GF-D8 (cell line): ENCODE data around the gene PNMA6E.
A peak's percentile ranks its signal among the peaks of the same experiment; 100 is the strongest.

ENCODE experiments used
- DNase-seq: peaks from one replicate; lab custom pipeline; 2025; lab: John Stamatoyannopoulos, UW

PNMA6E gene

DNA sequence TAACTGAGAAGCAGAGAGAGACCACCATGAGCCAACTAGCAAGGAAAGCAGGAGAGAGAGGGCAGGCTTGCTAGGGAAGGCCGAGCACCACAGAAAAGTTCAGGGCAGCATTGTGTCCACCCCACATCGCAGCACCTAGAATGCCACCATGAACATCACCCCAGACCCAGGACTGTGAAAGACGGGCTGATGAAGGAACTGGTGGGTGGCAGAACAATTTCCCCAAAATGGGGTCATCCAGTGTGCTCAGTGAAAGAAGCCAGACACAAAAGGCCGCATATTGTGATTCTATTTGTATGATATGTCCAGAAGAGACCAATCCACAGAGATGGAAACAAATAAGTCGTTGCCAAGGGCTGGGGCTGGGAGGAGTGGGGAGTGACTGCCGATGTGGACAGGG is 16.8 kb downstream of the PNMA6E start:
- no peak for DNase-seq

DNA sequence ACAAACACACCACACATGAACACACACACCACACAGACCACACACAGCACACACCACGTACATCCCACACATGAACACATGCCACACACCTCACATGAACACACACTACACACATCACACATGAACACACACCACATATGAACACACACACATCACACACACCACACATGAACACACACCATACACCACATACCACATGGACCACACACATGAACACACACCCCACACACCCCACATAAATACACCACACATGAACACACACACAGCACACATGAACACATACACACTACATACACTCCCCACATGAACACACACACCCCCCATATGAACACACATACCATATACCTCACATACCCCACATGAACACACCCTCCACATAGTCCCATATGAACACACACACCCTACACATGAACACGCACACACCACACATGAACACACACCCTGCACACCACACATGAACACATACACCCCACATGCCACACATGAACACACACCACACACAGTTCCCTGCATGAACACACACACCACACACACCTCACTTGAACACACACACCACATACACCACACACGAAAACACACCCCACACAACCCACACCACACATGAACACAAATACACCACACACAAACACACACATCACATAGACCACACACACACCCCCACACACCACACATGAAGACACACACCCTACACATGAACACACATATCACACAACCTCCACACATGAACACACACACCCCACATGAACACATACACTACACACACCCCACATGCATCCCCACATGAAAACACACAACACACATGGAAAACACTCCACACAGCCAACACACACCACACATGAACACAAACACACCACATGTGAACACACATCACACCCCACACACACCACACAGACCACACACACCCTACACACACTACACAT is 18.3 kb downstream of the PNMA6E start:
- no peak for DNase-seq

DNA sequence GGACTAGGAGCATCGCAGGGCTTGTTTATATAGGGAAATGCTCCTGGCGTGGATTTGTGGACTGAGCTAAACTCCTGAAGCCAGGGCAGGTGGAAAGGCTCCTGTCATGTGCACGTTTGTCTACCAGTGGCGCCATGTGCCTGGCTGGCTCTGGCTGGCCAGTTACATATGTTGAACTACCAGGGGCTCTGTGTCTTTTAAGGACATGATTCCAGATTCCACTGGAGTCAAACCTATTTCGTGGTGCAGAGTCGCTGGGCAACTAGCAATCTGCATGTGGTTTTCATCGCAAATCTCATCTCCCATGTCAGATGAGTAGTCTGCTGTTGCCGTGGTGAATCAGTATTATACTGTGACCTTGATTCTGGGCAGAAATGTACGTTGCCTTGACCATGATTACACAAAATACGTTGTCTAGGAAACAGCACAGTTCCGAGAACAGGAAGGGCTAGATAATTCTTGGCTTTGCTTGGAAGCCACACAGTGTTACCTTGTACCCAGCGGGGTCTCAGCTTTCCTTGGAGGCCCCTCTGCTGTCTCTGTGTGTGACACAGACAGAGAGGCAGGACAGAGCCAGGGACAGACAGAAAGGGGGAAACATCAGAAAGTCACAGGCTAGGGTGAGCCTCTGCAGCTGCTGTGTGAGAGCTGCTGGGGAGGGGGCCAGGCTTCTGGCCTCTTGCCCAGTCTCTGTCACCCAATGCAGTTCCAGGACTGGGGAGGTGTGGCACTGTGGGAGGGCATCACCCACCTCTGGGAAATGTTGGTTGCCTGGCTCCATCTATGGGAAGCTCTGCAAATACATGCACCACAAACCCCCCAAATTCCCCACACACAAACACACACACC is 19.2 kb downstream of the PNMA6E start:
- peak; percentile 49 for DNase-seq

DNA sequence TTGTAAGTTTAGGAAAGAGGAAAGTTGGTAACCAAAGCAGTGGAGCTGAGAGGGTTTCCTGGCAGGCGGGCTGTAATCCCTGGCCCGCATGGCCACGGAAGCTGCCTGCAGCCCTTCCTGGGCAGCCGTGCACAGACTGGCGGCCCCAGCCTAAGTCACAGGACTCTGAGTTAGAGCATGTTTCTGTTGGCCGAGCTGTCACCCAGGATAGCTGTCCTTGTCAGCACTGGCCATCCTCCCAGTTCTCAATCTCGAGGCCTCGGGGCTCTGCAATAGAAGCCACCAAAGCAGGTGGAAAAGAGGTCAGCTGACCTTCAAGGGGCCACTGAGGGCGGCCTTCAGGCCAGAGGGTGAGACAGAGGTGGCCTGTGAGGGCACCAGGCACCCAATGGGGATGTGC is 20.5 kb downstream of the PNMA6E start:
- DNase-seq, result no peak

DNA sequence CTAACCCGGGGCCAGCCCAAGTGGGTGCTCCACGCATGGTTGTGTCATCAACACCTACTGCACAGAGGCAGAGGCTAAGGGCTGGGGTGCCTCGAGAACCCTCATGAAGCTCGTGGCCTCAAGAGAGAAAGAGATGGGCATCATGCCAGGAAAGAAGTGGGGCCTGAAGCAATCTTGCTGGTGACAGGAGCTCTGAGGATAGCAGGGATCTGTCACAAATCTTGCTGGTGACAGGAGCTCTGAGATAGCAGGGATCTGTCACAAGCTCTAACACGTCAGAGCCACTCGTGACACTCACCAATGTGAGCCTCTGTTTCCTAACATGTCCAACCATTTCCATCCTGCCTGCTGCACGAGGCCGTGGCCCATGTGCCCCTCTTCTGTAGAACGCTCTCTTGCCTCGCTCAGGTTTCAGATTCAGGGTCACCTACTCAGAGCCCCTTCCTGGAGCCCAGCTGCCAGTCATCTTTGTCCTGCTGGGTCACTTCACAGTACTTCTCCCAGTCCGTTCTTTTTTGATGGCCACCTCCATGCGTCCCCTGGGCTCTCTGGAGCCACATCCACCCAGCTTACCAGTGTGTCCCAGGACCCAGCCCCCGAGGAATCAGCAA is 21.1 kb downstream of the PNMA6E start:
- DNase-seq, result no peak

DNA sequence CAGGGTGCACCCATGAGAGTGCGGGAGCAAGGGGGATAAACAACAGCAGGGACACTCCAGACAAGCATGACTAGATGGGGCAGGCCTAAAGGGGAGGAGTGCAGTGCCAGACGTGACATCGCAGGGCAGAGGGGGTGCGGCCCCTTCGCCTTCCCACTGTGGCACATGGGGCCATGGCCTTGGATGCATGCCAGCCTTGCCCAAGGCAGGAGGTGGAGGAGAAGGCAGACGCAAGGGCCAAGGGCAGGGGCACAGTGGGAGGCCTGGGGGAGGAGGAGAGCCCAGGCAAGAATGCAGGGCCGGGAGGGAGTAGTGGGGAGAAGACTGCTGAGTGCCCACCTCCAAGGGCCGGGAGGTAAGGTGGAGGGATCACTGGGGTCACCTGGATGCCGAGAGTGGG is 21.6 kb downstream of the PNMA6E start:
- DNase-seq, result no peak

DNA sequence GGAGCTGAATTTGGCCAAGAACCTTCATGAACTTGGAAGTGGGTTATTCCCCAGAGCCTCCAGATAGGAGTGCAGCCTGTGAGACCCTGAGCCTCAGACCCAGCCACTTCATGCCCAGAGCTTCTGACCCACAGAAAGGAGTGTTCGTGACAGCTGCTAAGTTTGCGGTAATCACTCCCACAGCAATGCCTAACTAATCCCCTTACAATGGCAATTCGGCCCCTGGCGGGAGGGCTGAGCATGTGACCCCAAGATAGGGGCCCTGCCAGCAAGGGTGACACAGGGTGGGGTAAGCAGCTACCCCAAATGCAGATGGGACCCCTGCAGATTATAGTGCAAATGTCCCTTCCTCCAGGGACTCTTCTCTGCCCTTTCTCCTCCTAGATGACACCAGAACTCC is 22.5 kb downstream of the PNMA6E start:
- no peak for DNase-seq

DNA sequence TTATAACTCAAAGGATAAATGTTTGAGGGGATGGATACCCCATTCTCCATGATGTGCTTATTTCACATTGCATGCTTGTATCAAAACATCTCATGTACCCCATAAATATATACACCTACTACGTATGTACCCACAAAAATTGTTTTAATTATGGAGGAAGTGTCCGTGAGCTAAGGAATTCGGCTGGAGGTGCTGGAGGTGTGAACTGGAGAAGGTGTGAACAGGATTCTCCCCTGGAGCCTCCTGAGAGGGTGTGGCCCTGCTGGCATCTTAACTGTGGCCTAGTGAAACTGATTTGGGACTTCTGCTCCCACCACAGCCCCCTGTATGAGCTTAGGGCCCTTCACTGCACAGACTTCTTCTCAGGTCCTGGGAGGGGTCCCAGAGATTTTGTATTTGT is 23.4 kb downstream of the PNMA6E start:
- DNase-seq, result no peak

DNA sequence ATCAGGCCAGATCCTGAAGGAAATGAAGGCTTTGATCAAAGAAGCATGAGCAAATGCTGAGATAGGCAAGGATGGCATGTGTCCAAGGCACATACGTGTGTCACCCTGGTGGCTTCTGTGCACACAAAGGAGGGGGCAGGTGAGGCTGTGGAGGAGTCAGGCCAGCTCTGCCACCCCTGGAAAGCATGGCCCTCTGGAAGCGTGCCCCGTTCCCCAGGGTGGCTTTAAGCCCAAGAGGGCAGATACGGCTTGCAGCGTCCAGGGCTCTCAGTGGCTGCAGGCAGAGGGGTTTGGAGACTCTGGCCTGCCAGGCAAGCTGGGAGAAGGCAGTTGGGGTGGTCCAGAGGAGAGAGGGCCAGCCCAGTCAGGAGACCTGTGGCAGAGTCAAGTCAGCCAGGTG is 25.6 kb downstream of the PNMA6E start:
- no peak for DNase-seq

DNA sequence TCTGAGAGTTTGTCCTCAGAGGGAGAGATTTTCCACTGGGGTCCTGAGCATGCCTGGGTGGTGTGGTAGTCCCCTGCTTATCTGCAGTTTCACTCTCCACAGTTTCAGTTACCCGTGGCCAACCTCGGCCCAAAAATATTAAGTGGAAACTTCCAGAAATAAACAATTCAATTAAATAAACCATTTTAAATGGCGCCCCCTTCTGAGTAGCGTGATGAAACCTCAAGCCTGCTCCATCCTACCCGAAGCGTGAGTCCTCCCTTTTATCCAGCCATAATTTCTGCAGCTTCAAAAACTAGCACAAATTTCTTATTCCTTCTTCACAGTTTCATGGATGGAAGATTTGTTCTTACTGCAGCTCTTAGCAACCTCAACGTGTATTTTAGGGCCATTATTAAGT is 26.7 kb downstream of the PNMA6E start:
- no peak for DNase-seq

DNA sequence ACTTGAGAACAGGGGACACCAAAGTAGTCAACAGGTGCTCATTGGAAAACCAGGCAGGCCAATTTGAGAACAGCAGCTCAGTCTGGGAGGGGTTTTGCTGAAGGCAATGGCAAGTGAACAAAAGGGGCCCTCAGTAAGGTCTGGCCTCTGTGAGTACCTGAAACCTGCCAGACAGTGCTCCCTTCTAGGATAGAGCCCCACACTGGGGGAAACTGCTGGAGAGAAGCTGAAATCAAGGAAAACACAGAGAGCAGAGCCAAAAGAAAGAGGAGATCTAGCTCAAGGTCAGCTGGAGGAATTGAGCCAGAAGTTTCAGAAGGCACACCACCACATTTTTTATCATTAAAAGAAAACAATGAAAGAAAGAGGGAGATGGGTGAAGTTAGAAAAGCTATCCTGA is 28.2 kb downstream of the PNMA6E start:
- no peak for DNase-seq

DNA sequence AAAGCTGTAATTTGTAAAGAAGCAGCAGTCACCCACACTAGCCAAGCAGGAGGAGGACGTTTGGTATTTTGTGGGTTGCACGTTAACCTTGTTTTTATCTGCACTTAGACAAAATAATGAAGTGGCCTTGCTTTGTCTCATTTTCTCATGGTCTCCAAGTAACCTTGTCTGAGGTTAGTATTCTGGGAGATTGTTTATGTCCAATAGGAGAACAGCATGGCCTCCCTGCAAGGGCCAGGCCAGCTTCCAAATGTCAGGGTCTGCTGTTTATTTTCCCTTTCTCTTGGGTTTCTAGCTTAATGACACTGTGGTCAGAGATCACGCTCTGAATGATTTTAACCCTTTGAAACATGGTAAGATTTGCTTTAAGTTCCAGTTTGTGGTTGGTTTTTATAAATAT is 29.9 kb downstream of the PNMA6E start:
- DNase-seq, result no peak

DNA sequence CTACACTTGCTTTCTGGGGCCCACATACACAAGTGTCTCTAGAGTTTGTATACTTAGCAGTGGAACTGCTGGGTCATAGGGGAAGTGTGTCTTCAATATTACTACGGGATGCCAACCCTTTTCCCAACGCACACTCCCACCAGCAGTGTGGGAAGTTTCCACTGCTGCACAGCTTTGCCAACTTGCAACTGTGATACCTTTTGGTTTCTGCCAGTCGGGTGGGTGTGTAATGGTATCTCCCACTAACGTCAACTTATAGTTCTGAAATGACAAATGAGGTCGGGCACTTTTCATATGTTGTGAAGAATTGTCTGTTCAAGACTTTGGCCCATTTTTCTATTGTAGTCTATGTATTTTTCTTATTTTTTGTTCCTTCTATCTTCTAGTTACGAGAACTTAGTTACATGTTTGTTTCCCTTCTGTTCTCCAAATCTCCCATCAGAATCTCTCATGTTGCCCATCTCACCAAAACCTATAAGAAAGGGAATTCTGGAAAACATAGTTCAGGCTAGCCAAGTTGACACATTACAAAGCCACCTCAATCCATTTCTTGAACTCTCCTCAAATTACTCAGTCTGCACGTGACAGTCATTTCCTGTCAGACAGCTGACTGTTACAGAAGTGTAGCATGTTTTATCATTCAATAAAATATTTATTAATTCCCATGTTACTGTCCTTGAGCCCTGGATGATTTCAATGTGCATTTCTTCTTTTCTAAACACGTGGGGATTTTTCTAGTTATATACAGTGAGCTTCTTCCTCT is 30.7 kb downstream of the PNMA6E start:
- no peak for DNase-seq

DNA sequence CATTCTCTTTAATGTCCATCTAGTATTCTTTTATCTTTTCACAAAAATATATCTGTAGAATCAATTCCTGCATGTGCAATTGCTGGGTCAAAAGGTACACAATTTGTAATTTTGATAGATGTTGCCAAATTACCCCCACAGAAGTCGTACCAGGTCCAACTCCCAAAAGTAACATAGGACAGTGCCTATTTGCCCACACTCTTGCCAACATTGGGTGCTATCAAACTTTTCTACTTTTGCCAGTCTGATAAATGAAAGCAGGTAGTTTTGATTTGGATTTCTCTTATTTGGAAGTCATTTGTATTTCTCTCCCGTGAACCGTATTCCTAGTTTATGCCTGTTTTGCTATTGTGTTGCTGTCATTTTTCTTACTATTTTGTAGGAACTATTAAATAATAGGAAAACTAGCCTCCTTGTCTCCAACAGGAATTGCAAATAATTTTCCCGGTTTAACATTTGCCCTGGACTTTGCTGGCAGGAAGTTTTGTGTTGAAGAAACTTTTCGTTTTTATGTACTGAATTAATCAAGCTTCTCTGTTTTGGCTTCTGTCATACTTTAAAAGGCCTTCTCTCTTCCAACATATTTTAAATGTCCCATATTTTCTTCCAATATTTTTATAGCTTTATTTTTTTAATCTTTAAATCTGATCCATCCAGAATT is 34.1 kb downstream of the PNMA6E start:
- no peak for DNase-seq

DNA sequence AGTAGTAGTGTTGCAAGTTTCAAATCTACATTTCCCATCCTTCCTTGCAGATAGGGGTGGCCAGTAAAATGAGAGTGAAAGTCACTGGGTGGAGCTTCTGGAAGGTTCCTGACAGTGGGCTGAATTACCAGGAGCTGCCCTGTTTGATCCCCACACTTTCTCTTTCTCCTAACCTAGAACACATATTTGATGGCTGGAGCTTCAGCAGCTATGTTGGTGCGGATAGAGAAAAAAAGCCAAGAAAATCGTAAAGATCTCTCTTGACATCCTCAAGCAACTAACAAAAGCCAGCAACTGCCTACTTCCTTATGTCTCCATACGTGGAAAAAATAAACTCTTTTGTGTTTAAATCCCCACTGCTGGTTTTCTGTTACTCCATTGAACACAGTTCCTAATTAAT is 35.0 kb downstream of the PNMA6E start:
- DNase-seq, result no peak

DNA sequence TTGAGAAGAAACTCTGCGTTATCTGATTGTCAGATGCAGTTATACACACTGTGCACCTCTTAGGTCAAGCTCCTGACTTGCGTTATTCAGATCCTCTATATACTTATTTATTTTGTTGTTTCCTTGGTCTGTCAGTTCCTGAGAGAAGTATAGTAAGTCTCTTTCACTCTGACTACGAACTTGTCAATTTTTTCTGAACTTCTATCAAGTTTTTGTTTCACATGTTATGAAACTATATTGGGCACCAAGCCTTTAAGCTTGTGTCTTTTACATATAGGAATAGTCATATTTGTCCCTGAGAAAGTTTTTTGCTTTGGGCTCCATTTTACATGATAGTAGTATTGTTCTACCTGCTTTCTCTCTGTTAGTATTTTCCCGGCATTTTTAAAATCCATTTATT is 35.5 kb downstream of the PNMA6E start:
- no peak for DNase-seq

DNA sequence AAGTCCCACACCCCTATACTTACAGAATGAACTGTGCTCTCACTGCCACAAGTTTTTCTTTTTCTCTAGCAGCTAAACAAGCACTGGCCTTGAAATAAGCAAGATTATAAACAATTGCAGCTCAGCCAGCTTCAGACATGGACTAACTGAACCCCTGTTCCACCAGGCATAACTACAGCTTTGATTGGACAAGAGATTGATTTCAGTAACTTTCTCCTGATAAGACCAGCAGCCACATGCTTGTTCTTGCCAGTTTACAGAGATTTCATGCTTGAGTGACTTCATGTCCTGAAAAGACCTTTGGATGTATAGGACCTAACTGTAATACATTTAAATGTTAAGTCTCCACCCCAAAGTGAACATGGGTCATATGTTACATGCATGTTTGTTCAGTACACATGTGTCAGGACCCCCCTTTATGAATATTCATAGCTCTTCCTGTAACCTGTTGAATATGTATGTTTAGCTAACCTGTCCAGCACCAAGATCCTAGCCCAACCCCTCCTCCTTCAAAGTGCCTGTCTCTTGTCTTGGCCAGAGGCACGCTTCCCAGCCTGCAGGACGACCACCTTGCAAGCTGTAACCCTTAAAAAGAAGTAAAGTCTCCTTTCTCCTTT is 39.3 kb downstream of the PNMA6E start:
- DNase-seq, result peak; percentile 26

DNA sequence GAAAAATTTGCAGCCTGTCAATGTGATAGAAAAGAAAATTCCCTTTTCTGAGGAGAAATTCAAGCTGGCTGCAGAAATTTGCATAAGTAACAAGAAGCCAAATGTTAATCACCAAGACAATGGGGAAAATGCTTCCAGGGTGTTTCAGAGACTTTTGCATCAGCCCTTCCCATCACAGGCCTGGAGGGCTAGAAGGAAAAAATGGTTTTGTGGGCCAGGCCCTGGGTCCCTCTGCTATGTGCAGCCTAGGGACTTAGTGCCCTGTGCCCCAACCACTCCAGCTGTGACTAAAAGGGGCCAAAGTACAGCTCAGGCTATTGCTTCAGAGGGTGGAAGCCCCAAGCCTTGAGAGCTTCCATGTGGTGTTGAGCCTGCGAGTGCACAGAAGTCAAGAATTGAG is 43.3 kb downstream of the PNMA6E start:
- DNase-seq, result no peak

DNA sequence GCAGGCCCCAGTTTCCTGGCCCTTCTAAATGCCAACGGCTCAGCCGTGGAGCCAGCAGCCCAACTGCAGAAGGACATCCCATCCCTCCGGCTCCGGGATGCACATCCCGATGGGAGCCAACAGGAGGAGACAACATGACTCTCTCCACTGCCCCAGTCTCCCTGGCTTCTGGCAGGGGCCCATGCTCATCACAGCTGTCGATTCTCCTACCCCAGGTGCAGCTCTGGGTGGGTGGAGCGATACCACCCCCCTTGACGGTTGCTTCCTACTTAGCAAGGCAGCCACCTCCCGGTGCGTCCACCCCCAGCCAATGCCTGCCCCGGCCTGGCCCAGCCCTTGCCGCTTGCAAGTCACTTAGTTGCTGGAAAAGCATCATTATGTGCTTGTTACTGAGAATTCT is 47.7 kb downstream of the PNMA6E start:
- no peak for DNase-seq

DNA sequence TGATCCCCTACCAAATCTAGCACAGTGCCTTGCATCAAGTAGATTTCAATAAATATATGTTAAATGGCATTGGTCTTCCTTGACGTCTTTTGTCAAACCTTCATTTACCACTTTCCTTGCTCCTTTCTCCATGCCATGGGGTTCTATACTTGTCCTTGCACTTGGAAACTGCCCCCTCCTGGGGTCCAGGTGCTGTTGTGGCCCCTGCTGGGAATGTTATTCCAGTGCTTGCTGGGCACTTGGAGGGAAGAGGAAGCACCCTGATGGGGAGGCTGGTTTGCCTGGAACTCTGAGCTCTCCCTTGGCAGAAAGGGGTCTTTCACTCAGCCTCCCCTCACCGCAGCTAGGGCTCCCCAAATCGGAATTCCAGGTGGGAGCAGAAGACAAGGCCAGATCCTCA is 48.3 kb downstream of the PNMA6E start:
- DNase-seq, result no peak

DNA sequence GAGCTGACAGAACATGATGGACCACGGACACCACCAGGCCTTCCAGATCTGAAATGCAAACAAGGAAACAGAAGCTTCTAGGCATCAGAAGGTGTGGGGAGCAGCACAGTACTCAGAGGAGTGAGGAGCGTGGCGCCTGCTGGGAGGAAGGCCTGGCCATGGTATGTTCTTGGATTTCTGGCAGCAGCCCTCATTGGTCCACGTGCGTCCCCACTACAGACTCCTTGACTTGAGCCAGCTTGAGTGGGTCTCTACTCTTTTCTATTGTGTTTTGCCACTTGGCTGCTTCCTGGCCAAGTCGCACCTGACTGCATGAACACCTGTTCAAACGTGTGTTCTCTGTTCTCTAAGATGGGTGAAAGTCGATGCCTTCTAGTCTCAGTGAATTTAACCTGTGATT is 49.2 kb downstream of the PNMA6E start:
- DNase-seq, result no peak
